Measurements from ENCODE around the gene YIPF5. TPM values are rescaled to one million over a fixed set of nuclear protein-coding genes. Genes with fewer than 3 reads are reported as not detected.

Gene YIPF5
- total RNA-seq, 1 experiment from 2014 or later: 59.2 TPM

GRCh38 chr5:144209361-144209760, 38.9 kb upstream of the YIPF5 start:
- Histone ChIP-seq H3K4me1 (peaks cover 5% of the 10 kb centered on the region; the same call in 1 of the 2 replicates), H3K9me3 (no peaks in the 10 kb centered on the region), H3K36me3 (ENCODE audit: control insufficient read depth, insufficient read depth, low read length) (no peaks in the 10 kb centered on the region), H3K4me3 (ENCODE audit: low read depth, low read length) (no peak overlapping the region), H3K27me3 (replicated peaks; ENCODE audit: control insufficient read depth, insufficient read depth, low read length) (no peaks in the 10 kb centered on the region; the same call in 1 of the 2 replicates)
- no peak overlapping the region for H3K4me3 Mint-ChIP-seq (ENCODE audit: unreplicated experiment)
- H3K27ac Mint-ChIP-seq (ENCODE audit: unreplicated experiment): no peak overlapping the region
- ChIA-PET POLR2A (no interaction called here), CTCF (no interaction called here)
- DNase-seq: no peak
- H3K9me3 Mint-ChIP-seq (ENCODE audit: unreplicated experiment): no peaks in the 10 kb centered on the region
- no peaks in the 10 kb centered on the region for H3K36me3 Mint-ChIP-seq (ENCODE audit: insufficient read depth, unreplicated experiment)
- TF ChIP-seq CTCF (IDR thresholded peaks at IDR 0.05; ENCODE audit: insufficient read depth in 1 of 2, low read depth in 1 of 2, low read length in 1 of 2, severe bottlenecking in 1 of 2, unreplicated experiment in 1 of 2): no peak
- peaks cover 30% of the 10 kb centered on the region for H3K27me3 Mint-ChIP-seq (ENCODE audit: insufficient read depth, unreplicated experiment)
- H3K4me1 Mint-ChIP-seq (ENCODE audit: low read depth, unreplicated experiment): peaks cover 7% of the 10 kb centered on the region
- intact Hi-C loops (cut with micrococcal nuclease; ENCODE audit: unreplicated experiment): loop anchor here (10.0 kb wide), 2 partner anchors 95 to 1615 kb away; no protein-coding TSS in a partner anchor
- no TSS peak for BruUV-seq (replicated peaks)

- no peak overlapping the region for H3K4me3 Mint-ChIP-seq (ENCODE audit: unreplicated experiment)
- POLR2A ChIA-PET: no interaction called here
- TF ChIP-seq CTCF (IDR thresholded peaks at IDR 0.05; ENCODE audit: insufficient read depth in 1 of 2, low read depth in 1 of 2, low read length in 1 of 2, severe bottlenecking in 1 of 2, unreplicated experiment in 1 of 2): no peak
Observed at GRCh38 chr5:144207875-144208444, 37.5 kb upstream of the YIPF5 start.

GRCh38 chr5:144206141-144206540, 35.7 kb upstream of the YIPF5 start:
- Histone ChIP-seq H3K4me1 (peaks cover 5% of the 10 kb centered on the region; the same call in 1 of the 2 replicates), H3K4me3 (ENCODE audit: low read depth, low read length) (no peak overlapping the region), H3K27me3 (replicated peaks; ENCODE audit: control insufficient read depth, insufficient read depth, low read length) (no peaks in the 10 kb centered on the region; the same call in 1 of the 2 replicates), H3K36me3 (ENCODE audit: control insufficient read depth, insufficient read depth, low read length) (no peaks in the 10 kb centered on the region), H3K9me3 (no peaks in the 10 kb centered on the region)
- no peak overlapping the region for H3K27ac Mint-ChIP-seq (ENCODE audit: unreplicated experiment)
- no peaks in the 10 kb centered on the region for H3K9me3 Mint-ChIP-seq (ENCODE audit: unreplicated experiment)
- intact Hi-C loops (cut with micrococcal nuclease; ENCODE audit: unreplicated experiment): loop anchor here (10.0 kb wide), 2 partner anchors 99 to 1619 kb away; no protein-coding TSS in a partner anchor
- ChIA-PET CTCF (no interaction called here), POLR2A (interaction anchor here (0.7 kb wide), 1 partner anchor 1903 kb away, joined by 10 read pairs; no protein-coding TSS in a partner anchor)
- peaks cover 27% of the 10 kb centered on the region for H3K27me3 Mint-ChIP-seq (ENCODE audit: insufficient read depth, unreplicated experiment)
- DNase-seq: no peak
- no peaks in the 10 kb centered on the region for H3K36me3 Mint-ChIP-seq (ENCODE audit: insufficient read depth, unreplicated experiment)
- H3K4me1 Mint-ChIP-seq (ENCODE audit: low read depth, unreplicated experiment): peaks cover 7% of the 10 kb centered on the region
- no peak for TF ChIP-seq CTCF (IDR thresholded peaks at IDR 0.05; ENCODE audit: insufficient read depth in 1 of 2, low read depth in 1 of 2, low read length in 1 of 2, severe bottlenecking in 1 of 2, unreplicated experiment in 1 of 2)
- H3K4me3 Mint-ChIP-seq (ENCODE audit: unreplicated experiment): no peak overlapping the region
- no TSS peak for BruUV-seq (replicated peaks)

More at GRCh38 chr5:144207875-144208444, 37.5 kb upstream of the YIPF5 start:
- Mint-ChIP-seq H3K36me3 (ENCODE audit: insufficient read depth, unreplicated experiment) (no peaks in the 10 kb centered on the region), H3K27ac (ENCODE audit: unreplicated experiment) (no peak overlapping the region), H3K9me3 (ENCODE audit: unreplicated experiment) (no peaks in the 10 kb centered on the region), H3K4me1 (ENCODE audit: low read depth, unreplicated experiment) (peaks cover 7% of the 10 kb centered on the region), H3K27me3 (ENCODE audit: insufficient read depth, unreplicated experiment) (peaks cover 26% of the 10 kb centered on the region)
- DNase-seq: no peak
- BruUV-seq (replicated peaks): no TSS peak
- H3K4me3 ChIP-seq (ENCODE audit: low read depth, low read length): no peak overlapping the region
- peaks cover 5% of the 10 kb centered on the region; the same call in 1 of the 2 replicates for H3K4me1 ChIP-seq
- no peaks in the 10 kb centered on the region for H3K9me3 ChIP-seq
- intact Hi-C loops (cut with micrococcal nuclease; ENCODE audit: unreplicated experiment): loop anchor here (10.0 kb wide), 2 partner anchors 97 to 1617 kb away; no protein-coding TSS in a partner anchor
- no peaks in the 10 kb centered on the region; the same call in 1 of the 2 replicates for H3K27me3 ChIP-seq (replicated peaks; ENCODE audit: control insufficient read depth, insufficient read depth, low read length)
- CTCF ChIA-PET: no interaction called here
- no peaks in the 10 kb centered on the region for H3K36me3 ChIP-seq (ENCODE audit: control insufficient read depth, insufficient read depth, low read length)
